NCI-H446 treated with DMSO at 0.1 percent for 48 hours (cell line): ENCODE data around the gene RRP1B.

Source experiments
- DNase-seq: peaks from one replicate; lab custom pipeline; 2025; lab: John Stamatoyannopoulos, UW

Gene RRP1B

DNA sequence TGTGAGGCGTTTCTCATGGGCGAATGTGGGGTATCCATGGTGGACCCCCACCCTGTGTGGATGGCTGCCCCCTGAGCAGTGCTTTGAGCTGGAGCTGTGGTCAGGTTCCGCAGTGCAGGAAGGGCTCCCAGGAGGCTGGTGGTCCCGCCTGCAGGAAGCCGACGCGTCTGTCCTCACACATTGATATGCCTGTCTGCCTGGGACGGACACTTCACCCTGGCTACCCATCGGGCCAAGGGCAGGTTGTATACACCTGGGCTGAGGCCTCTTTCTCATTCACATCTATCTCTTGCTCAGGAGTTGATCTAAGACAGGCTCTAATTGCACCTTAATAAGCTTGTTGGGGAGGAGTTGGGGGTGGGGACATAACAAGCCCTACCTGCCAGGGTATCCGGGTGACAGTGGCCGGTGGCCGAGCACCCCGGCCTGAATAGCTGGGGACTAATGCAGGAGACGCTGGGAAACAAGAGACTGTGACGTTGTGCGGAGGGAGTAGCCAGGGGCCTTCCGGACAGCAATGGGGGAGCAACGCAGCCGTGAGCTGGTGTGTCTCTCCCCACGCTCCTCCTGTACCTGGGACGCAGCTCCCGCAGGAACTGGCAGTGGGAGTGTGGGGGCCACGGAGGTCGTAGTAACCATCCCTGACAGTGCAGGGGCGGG, 81.3 kb downstream of the RRP1B start:
- no peak for DNase-seq

- DNase-seq = no peak
These were observed 82.2 kb downstream of the RRP1B start for GRCh38 chr21:43741423-43742096.

- no peak for DNase-seq
These were observed 84.6 kb downstream of the RRP1B start for GRCh38 chr21:43743947-43744346.

DNA sequence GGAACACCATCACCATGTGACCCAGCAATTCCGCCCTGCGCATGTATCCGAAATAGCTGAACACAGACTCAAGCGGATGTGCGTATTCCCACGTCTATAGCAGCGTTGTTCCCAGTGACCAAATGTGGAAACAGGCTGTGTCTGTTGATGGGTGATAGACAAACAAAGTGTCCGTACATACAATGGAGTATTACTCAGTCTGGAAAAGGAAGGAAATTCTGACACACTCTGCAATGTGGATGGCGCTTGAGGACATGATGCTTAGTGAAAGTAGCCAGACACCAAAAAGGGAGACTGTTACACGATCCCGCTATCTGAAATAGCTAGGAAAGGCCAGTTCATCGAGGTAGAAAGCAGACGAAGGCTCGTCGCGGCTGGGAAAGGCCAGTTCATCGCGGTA, 85.4 kb downstream of the RRP1B start:
- DNase-seq = no peak
